Right cardiac atrium (tissue), 5 donors: ENCODE results near the gene ZCCHC24. TPM values are rescaled to one million over a fixed set of nuclear protein-coding genes. Genes with fewer than 3 reads are reported as not detected.

Experiments used
- ATAC-seq, 2 donors: fragments of 200-7000 bp; cut with Tn5 transposase; one replicate each; pipeline versions ENCODE4 v1.8.0 to v1.9.1; 2020; ENCODE audit warnings: moderate library complexity in 2 of 2, mild to moderate bottlenecking in 1 of 2
- DNase-seq, 3 donors: peaks; one replicate each; pipeline ENCODE4 v3.0.0-alpha.2; 2020
- H3K27ac ChIP-seq: one replicate; pipeline ENCODE4 v1.5.1; 2013; ENCODE audit warnings: mild to moderate bottlenecking, low read length, control low read depth, moderate library complexity
- H3K27me3 ChIP-seq: one replicate; pipeline ENCODE4 v1.6.1; 2013; ENCODE audit not compliant: control insufficient read depth, insufficient read depth
- H3K4me1 ChIP-seq: one replicate; pipeline ENCODE4 v1.6.1; 2013; ENCODE audit warnings: low read length; ENCODE audit not compliant: control insufficient read depth, insufficient read depth
- H3K4me3 ChIP-seq: one replicate; pipeline ENCODE4 v1.5.1; 2013; ENCODE audit warnings: low read length, control low read depth
- H3K9me3 ChIP-seq: one replicate; pipeline ENCODE4 v1.6.1; 2013; ENCODE audit warnings: low read length; ENCODE audit not compliant: control insufficient read depth
- WGBS: extraction: QIAGEN DNeasy Blood & Tissue Kit; methylation state at CpG from one replicate; pipeline ENCODE4 v1.1.7; 2013; 5-methylcytosine and 5-hydroxymethylcytosine counted together
- intact Hi-C, 4 donors: fragments of 100-400 bp; cut with DNase I; formaldehyde crosslinking; loops; one replicate each; pipeline versions ENCODE4 v1.11.0 to v1.14.0; 2022 to 2023
- polyA plus RNA-seq: library from polyadenylated mRNA; stranded (reverse); fragments of 200-250 nt; gene quantifications from one replicate; pipeline ENCODE4 v1.2.3, GENCODE V29; 2013
- total RNA-seq, 4 donors: library from RNA; stranded (reverse); fragmentation: NEBNext Ultra II Directional; extraction: Animal tissue kit (Norgen Biotek cat#: 25700); gene quantifications; one replicate each; pipeline ENCODE4 v1.2.1, GENCODE V29; 2021
- donor health status: healthy with polysubstance abuse.
- donor health status: DM: no; HTN: yes; CAD: no.
- donor health status: DM: no; HTN: no; CAD: no.
- donor health status: DM: no; HTN: yes; CAD: no; lungs with severe emphysema.
- donor health status: DM: yes; HTN: yes; CAD: no.

Gene ZCCHC24
- total and polyA plus RNA-seq, 5 donors: 31.3 to 75.3 (median 62.0) TPM

DNA sequence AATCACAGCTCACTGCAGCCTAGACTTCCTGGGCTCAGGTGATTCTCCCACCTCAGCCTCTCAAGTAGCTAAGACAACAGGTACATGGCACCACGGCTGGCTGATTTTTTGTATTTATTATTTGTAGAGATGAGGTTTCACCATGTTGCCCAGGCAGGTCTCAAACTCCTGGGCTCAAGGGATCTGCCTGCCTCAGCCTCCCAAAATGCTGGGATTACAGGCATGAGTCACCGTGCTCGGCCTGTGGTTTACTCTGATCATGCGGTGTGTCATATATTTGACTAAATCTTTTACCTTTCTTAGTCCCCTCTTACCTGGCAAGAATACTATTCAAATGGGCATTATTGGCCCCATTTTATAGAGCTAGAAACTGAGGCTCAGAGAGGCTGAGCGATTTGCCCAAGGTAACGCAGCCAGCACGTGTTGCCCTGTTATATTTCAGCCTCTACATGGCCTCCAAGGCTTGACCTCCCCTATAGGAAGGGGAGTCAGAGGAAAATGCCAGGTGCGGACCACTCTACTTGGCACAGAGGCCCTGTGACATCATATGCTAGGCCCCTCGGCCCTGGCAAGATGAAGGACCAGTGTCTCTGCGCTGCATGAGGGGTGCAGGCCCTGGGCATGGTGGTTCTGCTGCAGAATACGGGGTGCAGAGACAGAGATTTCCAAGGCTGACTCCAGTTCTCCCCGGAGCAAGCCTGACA lies 8.2 kb downstream of the ZCCHC24 start:
- peak in 1 of 3 donors; percentile 31 for DNase-seq
- no peak for ATAC-seq
- Histone ChIP-seq H3K27ac (peak overlapping the region; percentile 31), H3K9me3 (no peaks in the 10 kb centered on the region), H3K4me3 (no peak overlapping the region), H3K4me1 (peaks cover 67% of the 10 kb centered on the region), H3K27me3 (no peaks in the 10 kb centered on the region)
- intact Hi-C loops: no loop called here
- 84% methylated on average over 12 of the region's 12 CpGs for WGBS

DNA sequence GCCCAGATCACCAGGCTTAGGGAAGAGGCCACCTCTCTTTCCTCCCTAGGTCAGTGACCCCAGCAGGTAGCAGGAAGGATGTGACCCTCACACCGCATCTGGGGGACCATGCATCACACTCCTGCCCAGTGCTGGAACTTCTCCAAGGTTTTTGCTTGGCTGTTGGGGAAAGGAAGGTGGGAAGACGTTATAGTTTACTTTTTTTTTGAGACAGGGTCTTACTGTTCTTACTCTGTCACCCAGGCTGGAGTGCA lies 8.6 kb downstream of the ZCCHC24 start:
- peak overlapping the region; percentile 31 for H3K27ac ChIP-seq
- intact Hi-C loops: no loop called here
- H3K4me1 ChIP-seq: peaks cover 69% of the 10 kb centered on the region
- no peak for DNase-seq
- H3K27me3 ChIP-seq: no peaks in the 10 kb centered on the region
- no peak overlapping the region for H3K4me3 ChIP-seq
- WGBS: 31% methylated on average over 2 of the region's 2 CpGs
- no peaks in the 10 kb centered on the region for H3K9me3 ChIP-seq
- no peak for ATAC-seq

DNA sequence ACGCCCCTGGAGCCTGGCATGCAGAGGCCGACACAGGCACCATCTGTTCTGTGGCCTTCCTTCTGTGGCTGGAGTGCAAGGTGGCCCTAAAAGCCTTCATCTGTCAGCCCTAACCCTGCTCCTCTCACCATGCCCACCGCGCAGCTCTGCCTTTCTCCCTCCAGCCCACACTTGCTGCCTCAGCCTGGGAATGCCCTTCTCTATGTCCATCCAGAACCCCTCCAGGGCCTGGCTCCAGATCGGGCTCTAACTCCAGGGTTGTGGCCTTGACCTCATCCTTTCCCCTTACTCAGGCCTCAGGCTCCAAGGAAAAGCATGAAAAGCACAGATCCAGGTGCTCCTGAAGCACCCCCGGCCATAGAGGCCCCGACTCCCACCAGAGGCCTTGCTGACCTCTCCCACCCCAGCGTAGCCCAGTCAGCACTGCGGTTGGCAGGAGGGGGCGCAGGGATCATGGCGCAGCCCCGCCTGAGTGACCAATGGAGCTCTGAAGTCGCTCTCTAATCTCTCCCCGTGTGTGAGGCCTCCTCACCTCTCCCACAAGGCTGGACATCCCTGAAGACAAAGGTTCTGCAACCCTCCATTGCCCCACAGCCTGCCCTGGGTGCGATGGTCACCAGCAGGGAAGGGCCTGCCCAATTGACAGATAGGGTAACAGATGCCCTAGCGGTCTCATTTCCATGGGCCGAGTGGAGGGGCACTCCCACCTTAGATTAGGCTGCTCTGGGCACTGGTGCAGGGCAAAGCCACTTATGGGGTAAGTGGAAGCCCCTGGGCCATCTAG lies 9.2 kb downstream of the ZCCHC24 start:
- DNase-seq: peak in 1 of 3 donors; percentile 40
- intact Hi-C loops: no loop called here
- Histone ChIP-seq H3K27me3 (no peaks in the 10 kb centered on the region), H3K9me3 (no peaks in the 10 kb centered on the region), H3K4me3 (no peak overlapping the region), H3K4me1 (peaks cover 66% of the 10 kb centered on the region), H3K27ac (peak overlapping the region; percentile 90)
- 80% methylated on average over 17 of the region's 17 CpGs for WGBS
- ATAC-seq: no peak

DNA sequence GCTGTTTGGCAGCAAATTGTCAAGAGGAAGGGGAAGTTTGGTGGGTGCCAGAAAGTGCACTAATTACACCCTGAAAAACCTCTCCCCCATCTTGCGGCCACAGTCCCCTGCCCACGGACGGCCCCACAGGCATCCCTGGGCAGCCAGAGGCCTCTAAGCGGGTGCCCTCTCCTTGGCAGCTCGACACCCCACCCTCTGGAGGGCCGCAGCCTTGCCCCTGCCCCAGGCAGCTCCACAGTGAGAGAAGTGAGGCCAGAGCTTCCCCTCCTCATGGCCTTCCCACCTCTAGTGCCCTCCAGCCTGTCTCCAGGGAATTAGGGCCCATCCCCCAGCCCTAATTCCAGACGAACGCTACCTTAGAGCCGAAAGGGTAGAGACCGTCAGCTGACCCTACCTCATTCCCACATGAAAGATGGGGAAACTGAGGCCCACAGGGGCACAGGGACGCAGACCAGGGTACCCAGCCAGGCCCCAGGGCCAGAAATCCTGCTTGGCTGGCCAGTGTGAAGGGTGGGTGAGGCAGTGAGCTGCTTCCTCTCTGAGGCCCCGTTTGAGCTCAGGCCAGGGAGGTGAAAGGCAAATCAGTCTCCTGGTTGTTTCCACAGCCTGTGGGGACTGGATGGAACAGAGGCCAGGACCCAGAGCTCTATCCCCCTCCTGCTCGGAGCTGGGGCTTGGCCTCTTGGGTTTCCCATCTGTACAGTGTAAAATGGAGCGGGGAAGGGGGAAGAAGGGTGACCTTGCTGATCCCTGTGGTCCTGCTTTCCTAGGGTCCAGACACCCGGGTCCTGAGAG lies 10.0 kb downstream of the ZCCHC24 start:
- Histone ChIP-seq H3K4me3 (no peak overlapping the region), H3K4me1 (peaks cover 59% of the 10 kb centered on the region), H3K27me3 (no peaks in the 10 kb centered on the region), H3K9me3 (no peaks in the 10 kb centered on the region), H3K27ac (peak overlapping the region; percentile 90)
- intact Hi-C loops: no loop called here
- ATAC-seq: peak; percentile 66 to 80
- 27% methylated on average over 15 of the region's 15 CpGs for WGBS
- peak; percentile 77 to 82 (median 81) for DNase-seq

DNA sequence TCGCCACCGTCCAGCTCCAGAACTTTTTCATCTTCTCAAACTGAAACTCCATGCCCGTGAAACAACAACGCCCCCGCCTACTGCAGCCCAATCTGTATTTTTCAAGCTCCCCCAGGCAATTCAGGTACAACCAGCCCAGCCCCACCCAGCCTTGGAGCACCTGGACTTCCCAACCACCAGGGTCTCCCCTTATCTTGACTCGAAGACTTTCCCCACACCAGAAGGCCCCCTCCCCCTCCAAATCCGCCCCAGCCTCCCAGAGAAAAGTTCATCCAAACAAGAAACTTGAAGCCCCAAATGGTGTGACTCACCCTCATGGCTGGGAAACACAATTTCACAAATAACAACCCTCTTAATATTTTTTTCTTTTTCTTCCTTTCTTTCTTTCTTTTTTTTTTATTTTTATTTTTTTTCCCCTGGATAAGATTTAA lies 10.6 kb downstream of the ZCCHC24 start:
- DNase-seq (peak in 2 of 3 donors; percentile 45 to 78), ATAC-seq (peak; percentile 14)
- 46% methylated on average over 7 of the region's 7 CpGs for WGBS
- H3K4me3 ChIP-seq: no peak overlapping the region
- H3K9me3 ChIP-seq: no peaks in the 10 kb centered on the region
- peak overlapping the region; percentile 81 for H3K27ac ChIP-seq
- peaks cover 52% of the 10 kb centered on the region for H3K4me1 ChIP-seq
- no peaks in the 10 kb centered on the region for H3K27me3 ChIP-seq
- intact Hi-C loops: no loop called here

DNA sequence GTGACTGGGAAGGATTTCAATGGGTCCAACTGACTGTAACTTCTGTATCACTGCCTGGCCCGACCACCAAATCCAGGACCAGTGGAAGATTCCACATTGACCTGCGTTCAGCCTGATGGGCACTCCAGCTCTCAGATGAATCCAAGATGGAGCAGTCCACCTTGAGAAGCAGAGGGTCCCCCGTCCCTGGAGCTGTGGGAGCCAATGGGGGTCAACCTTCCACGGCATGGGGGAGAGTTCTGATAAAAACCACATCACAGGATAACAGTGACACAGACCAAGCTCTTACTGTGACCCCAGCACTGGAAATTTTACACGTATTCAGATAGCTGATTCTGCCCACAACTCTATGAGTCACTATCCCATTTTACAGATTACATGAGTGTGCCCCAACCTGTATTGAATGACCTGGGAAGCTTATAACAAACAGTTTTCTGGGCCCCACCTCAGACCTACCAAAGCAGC lies 11.2 kb downstream of the ZCCHC24 start:
- Histone ChIP-seq H3K27ac (peak overlapping the region; percentile 55), H3K4me1 (peaks cover 52% of the 10 kb centered on the region), H3K4me3 (no peak overlapping the region), H3K27me3 (no peaks in the 10 kb centered on the region), H3K9me3 (no peaks in the 10 kb centered on the region)
- ATAC-seq: no peak
- intact Hi-C loops: no loop called here
- WGBS: 73% methylated on average over 5 of the region's 5 CpGs
- peak in 1 of 3 donors; percentile 17 for DNase-seq

DNA sequence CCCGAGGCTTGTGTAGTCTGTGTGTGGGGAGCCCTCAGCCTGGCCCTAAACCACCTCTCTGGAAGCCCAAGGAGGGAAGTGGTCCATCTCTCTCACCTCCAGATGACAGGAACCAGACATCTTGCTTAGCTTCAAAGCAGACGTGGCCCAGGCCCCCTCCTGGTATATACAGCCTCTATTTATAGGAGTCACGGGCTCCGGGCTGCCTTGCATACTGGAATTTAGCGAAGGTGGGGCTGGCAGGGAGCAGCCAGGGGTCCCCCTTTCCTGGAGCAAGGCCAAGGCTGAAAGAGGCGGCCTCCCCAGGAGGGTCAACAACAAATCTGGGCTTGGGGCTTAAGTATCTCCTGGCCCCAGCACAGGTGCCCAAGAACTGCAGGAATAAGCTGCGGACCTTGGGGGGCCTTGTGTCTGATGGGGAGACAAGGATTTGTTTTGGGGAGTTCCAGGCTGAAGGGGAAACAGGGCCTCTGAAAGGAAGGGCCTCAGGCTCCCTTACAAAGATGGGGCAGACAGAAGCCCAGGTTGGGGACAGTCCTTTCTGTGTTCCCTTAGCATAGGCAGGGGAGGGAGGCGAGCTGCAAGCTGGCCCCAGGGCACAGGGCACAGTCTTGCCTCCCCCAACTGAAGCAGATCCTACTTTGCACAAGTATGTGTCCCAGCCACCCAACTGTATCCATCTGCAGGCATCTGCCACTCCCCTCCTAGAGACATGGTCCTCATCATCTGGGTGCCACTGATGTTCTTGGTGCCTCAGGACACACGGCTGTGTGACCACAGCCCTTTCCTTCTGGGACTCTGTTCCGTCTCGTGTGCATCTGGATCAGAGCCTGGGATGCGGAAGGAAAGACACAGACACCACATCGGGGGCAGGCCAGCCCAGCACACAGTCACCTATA lies 11.9 kb downstream of the ZCCHC24 start:
- no peaks in the 10 kb centered on the region for H3K27me3 ChIP-seq
- peaks cover 49% of the 10 kb centered on the region for H3K4me1 ChIP-seq
- ATAC-seq: no peak
- intact Hi-C loops: no loop called here
- WGBS: 59% methylated on average over 13 of the region's 13 CpGs
- H3K4me3 ChIP-seq: no peak overlapping the region
- H3K9me3 ChIP-seq: no peaks in the 10 kb centered on the region
- peak in 1 of 3 donors; percentile 58 for DNase-seq
- peak overlapping the region; percentile 55 for H3K27ac ChIP-seq

DNA sequence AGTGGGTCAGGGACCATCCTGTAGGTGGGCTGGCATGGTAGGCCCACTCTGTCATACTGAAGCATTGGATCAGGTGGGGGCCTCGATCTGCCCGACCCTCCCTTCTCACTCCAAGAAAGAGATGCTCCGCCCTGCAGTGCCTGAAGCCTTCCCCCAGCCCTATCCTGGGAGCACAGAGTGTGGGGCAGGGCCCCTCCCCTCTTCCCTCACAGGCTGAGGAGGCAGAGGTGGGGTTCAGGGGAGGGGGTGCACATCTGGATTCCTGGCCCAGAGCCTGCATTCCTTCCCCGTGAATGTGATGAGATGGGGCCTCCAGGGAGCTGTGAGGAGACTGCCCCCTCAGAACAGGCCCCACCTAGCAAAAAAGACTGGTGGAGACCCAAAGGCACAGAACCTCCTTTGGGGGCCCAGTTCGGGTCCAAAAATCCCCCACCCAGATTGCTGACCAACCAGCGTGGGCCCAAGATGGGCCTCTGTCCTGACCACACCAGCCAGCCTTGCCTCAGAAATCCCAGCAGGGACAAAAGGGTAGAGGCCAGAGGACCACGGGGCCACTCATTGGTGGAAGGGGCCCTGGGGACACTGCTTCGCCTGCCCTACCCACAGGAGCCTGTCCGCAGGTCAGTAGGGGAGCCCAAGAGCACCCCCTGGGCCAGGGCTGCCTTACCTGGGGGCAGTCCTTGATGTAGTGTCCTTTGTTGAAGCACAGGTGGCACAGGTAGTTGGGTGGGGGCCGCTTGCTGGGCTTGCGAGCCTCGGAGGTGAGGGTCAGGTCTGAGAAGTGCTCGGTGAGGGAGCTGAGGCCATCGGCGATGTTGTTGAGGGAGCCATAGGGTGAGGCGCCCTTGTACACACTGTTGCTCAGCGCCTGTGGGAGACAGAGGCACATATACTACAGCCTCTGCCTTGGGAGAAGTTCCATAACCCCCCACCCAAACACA lies 13.3 kb downstream of the ZCCHC24 start:
- H3K27me3 ChIP-seq: no peaks in the 10 kb centered on the region
- 77% methylated on average over 17 of the region's 17 CpGs for WGBS
- no peak overlapping the region for H3K4me3 ChIP-seq
- ATAC-seq (peak in 1 of 2 donors; percentile 4), DNase-seq (peak in 2 of 3 donors; percentile 45 to 62)
- intact Hi-C loops: no loop called here
- peaks cover 37% of the 10 kb centered on the region for H3K4me1 ChIP-seq
- no peaks in the 10 kb centered on the region for H3K9me3 ChIP-seq
- H3K27ac ChIP-seq: no peak overlapping the region

DNA sequence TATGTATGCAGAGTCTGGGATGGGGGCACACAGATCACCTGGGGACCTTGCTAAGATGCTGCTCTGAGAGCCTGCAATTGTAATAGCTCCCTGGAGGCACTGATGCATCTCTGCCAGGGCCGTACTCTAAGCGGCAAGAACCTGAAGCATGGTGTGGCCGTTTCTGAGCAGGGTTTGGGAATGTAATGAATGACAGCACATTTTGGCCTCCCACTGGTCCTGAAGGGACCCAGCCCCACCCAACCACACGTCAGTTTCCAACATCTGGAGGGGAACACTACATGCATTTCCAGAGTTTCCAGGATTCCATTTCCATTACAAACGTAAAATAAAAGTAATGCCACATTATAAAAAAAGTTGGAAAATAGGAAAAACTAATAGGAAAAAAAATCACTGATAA lies 14.0 kb downstream of the ZCCHC24 start:
- H3K4me1 ChIP-seq: peaks cover 32% of the 10 kb centered on the region
- DNase-seq (peak in 1 of 3 donors; percentile 47), ATAC-seq (no peak)
- H3K9me3 ChIP-seq: no peaks in the 10 kb centered on the region
- intact Hi-C loops: no loop called here
- no peak overlapping the region for H3K27ac ChIP-seq
- H3K4me3 ChIP-seq: no peak overlapping the region
- no peaks in the 10 kb centered on the region for H3K27me3 ChIP-seq
- 56% methylated on average over 5 of the region's 5 CpGs for WGBS
